HL-60/S4 treated with phorbol 12-myristate 13-acetate at 8.2 ng/mL for 4 days and 3 days (cell line): ENCODE results near the gene MET.
"Not testable (repeated sequence)": the region's sequence is repeated elsewhere in the genome, so short reads cannot be mapped to it uniquely, and the experiment has no call there.

Source experiments
- in situ Hi-C: fragments of 300-500 bp; cut with MboI; formaldehyde crosslinking; loops from 2 replicates; pipeline ENCODE4 v1.15.0; 2022; ENCODE audit warnings: low sequenced_read_pairs

The MET gene

GRCh38 chr7:116697152-116697551, 25.2 kb downstream of the MET start:
- in situ Hi-C loops, result no loop called here

DNA sequence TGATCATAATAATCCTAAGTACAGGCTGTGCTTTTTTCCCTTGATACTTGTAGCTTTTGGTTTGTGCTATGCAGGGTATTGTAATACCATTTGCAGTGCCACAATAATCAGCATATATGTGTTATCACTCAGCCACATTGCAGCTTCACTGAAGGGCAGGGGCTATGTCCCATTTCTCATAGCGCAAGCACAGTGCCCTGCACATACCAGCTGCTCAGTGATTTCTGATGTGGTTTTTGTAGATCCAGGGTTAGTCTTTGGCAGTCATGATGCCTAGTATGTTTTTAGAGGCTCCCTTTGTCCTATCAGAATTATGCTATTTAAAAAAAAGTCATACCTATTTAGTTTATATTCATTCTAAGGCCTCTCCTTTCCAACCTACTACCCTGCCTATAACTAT, 25.8 kb downstream of the MET start:
- in situ Hi-C loops, result no loop called here

DNA sequence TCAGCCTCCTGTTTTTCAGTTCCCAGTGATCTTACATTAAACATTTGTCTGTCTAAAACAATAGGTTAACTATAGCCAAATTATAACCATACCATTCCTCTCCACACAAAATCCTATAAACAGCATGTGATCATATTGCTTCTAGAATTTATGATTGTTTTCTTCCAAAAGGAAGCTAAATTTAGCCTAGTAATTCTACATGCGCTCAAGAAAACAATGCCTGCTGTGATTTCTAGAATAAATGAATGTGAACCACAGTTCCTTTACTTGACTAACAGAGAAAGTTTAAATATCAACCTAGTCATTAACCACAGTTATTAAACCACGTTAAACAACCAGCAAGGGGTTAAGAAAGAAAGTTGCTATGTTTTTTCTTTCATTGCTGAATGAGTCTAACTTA, 26.4 kb downstream of the MET start:
- in situ Hi-C loops, result no loop called here

- in situ Hi-C loops, result no loop called here
Measured at GRCh38 chr7:116698930-116699721, 27.1 kb downstream of the MET start.

GRCh38 chr7:116699722-116700120, 27.7 kb downstream of the MET start:
- in situ Hi-C loops, result no loop called here

DNA sequence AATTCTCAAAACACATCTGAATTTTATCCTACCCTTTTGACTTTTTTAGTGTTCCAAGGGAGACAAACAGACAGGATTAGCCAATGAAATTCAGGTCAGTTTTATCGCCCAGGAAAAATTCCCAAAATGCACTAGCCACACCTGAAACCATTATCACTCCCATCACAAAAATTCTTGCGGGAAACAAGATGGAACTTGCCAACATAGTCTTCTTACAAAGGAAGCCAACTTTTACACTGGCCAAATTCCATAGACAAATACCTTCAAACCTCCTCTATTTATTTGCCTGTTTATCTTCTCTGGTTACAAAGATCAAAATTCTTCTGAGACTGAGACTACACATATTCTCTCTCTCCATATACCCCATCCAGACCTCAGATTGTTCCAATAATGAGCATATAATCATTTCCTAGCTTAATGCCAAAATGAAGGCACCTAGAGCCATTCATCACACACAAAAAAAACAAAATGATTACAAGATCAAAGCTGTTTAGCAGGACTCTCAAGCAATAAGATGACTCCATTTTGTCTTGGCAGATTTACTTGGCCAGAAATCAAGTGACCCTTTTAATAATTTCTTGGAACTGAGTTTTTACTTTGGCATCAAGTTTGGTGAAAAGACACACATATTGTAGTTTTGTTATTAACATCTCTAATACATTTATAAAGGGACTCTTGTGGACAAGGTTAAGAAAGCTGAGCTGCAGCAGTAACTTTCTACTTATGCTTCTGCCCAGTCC, 30.2 kb downstream of the MET start:
- in situ Hi-C loops, result no loop called here

DNA sequence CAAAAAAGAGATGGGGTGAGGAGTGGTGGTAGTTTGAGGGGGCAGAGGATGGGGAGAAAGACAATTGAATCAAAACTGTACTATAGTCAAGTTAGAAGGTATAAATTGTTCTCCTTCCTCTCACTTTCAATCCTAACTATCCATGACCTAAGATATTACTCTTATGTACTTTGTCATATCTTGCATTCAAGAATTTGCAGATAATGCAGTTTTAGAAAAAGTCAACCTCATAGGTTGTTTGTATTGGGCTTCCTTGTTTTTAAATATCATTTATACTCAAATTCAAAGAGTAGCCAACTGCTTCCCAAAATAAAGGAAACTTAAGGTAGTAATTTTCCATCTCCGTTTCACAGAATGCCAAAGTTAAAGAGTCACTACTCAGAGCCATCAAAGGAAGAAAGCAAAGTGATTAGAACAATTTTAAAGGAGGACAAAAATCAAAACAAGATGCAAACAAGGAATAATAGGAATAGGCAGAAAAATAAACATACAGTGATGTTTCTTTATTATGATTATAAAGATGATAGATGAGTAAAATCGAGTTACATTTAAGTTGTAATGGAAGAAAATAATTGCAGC, 32.7 kb downstream of the MET start:
- in situ Hi-C loops, result no loop called here

GRCh38 chr7:116705419-116705818, 33.4 kb downstream of the MET start:
- in situ Hi-C loops, result no loop called here

DNA sequence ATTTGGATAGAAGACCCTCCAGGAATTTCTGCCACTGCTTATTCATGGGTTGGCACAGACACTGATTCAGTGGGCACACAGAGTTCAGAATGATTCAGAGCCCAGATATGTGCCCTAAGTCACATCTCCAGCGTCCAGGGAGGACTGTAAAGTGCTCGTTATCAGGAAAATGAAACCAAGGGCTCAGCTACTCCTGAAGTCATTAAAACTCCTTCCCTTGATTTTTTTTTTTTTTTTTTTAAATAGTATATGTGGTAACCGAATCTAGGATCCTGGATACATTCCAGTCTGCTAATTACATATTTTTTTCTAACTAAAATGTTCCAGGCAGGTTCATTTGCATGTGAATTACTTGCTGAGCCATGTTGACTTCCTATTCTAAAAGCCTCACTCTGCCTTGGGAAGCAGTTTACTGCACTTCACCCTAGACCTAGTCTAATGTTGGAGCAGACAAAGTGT, 34.7 kb downstream of the MET start:
- in situ Hi-C loops, result no loop called here

- in situ Hi-C loops, result no loop called here
Measured at GRCh38 chr7:116707289-116707688, 35.3 kb downstream of the MET start.

- in situ Hi-C loops, result no loop called here
Measured at GRCh38 chr7:116708248-116708647, 36.3 kb downstream of the MET start.

- in situ Hi-C loops, result no loop called here
Measured at GRCh38 chr7:116708861-116709260, 36.9 kb downstream of the MET start.

DNA sequence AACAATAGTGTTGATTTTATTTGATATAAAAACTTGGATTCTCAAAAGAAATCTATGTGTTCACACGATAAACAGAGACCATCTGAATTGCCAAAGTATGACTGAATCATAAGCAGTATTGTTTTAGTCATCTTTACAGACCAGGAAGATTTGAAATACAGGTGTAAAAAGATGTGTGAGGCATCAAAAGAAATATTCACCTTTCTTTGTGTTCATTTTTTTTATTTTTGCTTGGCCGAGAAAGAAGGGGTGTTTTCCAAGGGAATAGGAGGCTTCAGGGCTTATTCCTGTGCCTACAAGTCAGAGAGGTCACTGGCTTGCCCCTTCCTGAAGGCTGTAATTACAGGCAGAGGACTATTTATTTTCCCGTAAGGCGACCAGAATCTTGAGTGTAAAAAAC, 37.3 kb downstream of the MET start:
- in situ Hi-C loops, result no loop called here

GRCh38 chr7:116710764-116711452, 38.9 kb downstream of the MET start:
- in situ Hi-C loops, result no loop called here

DNA sequence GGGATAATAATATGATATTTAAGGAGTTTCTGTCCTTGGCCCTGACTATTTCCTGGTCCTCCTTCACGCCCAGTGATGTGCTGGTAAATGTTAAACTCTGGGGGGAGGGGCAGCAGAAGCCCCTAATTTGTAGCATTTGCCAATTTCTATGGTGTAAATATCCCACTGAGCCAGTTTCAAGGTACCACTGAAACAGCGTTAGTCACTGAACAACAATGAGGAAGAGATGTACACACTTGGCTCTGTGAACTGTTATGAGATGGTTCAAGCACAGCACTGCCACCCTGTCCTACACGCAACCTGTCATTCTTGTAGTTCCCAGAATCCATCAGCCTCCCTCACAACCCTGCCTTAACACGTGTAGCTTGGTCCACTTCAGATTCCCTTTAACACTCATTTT, 39.8 kb downstream of the MET start:
- in situ Hi-C loops, result no loop called here

DNA sequence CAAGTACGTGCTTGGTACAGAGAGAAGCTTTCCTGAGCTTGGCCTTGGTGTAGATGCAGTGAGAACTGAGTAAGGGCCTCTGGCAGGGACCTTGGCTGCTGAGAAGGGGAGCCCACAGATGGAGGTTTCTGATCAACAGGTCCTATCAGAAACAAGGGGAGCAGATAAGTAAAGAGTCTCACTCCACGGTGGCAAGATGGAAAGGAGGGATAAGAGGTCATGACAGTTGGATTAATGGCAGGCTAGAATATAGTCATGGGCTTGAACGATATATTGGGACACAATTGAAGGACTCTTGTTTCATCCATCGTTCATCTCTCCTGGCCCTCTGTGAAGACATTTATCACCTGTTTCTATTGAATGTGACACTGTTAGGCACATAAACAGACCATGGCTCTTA, 41.5 kb downstream of the MET start:
- in situ Hi-C loops, result no loop called here

DNA sequence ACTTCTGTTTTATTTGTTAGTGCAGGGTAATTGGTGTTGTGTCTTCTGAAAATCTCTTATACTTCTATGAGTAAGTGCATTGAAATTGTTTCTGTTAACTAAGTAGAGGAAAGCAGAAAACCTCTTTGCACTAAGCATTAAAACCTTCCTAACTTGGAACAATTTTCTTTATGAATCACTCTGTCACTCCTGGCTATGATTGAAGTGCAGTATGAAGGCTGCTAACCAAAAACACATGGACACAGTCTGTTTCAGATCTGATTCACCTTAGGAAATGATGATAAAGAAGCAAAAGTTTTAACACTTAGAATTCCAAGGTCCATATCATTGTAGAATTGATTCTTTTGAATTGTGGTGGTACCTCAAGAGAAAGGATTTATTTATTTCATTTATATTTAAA, 41.9 kb downstream of the MET start:
- in situ Hi-C loops, result no loop called here

DNA sequence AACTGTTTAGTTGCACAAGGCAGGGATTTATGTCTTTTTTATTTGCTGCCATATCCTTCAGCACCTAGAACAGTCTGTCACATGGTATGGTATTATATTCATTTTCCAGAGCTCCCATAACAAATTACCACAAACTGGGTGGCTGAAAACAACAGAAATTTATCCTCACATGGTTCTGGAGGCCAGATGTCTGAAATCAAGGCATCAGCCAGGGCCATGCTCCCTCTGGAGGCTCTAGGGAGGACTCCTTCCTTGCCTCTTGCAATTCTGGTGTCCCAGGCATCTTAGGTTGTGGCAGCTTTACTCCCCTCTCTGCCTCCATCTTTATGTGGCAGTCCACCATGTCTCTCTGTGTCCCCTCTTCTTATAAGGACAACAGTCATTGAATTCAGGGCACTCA, 43.1 kb downstream of the MET start:
- in situ Hi-C loops, result no loop called here

- in situ Hi-C loops, result no loop called here
Measured at GRCh38 chr7:116717137-116717536, 45.1 kb downstream of the MET start.

- in situ Hi-C loops, result not testable (repeated sequence)
Measured at GRCh38 chr7:116723959-116724529, 52.0 kb downstream of the MET start.
